Activated T-helper 17 cell treated with anti-CD3 and anti-CD28 coated beads, Interleukin-2, amount 50 U/mL, for 72 hours (primary cell): Measurements from ENCODE around the gene SAG. TPM values are rescaled to one million over a fixed set of nuclear protein-coding genes. Genes with fewer than 3 reads are reported as not detected.
"Not testable (repeated sequence)": the region's sequence is repeated elsewhere in the genome, so short reads cannot be mapped to it uniquely, and the experiment has no call there.

Experiments
- ATAC-seq: fragments of 150-1000 bp; cut with Tn5 transposase; replicated peaks from 2 replicates; pipeline ENCODE4 v1.10.0; 2021; ENCODE audit warnings: mild to moderate bottlenecking, moderate library complexity
- H3K27ac Mint-ChIP-seq: one replicate; pipeline ENCODE4 v1.8.0; 2022; ENCODE audit warnings: mixed read lengths
- H3K27me3 Mint-ChIP-seq: one replicate; pipeline ENCODE4 v1.8.0; 2022; ENCODE audit warnings: mixed read lengths
- H3K36me3 Mint-ChIP-seq: one replicate; pipeline ENCODE4 v1.8.0; 2022; ENCODE audit warnings: low read depth, mild to moderate bottlenecking, mixed read lengths
- H3K4me1 Mint-ChIP-seq: one replicate; pipeline ENCODE4 v1.8.0; 2022; ENCODE audit warnings: mixed read lengths
- H3K4me3 Mint-ChIP-seq: one replicate; pipeline ENCODE4 v1.8.0; 2022; ENCODE audit warnings: mild to moderate bottlenecking, mixed read lengths
- H3K9me3 Mint-ChIP-seq: one replicate; pipeline ENCODE4 v1.8.0; 2022; ENCODE audit warnings: mixed read lengths
- total RNA-seq, 2 donors: library from RNA; stranded (reverse); gene quantifications; one replicate each; pipeline ENCODE4 v1.2.3, GENCODE V29; 2022

SAG gene
- total RNA-seq, 2 donors from 2014 or later = 0.04 to 1.7 TPM

- Mint-ChIP-seq H3K4me1 (peaks cover 22% of the 10 kb centered on the region), H3K9me3 (peaks cover 4% of the 10 kb centered on the region), H3K4me3 (no peak overlapping the region), H3K27ac (no peak overlapping the region), H3K36me3 (no peaks in the 10 kb centered on the region), H3K27me3 (no peaks in the 10 kb centered on the region)
- no peak for ATAC-seq
These were observed 22.0 kb downstream of the SAG start for GRCh38 chr2:233329489-233330135.

GRCh38 chr2:233331536-233331935, 23.9 kb downstream of the SAG start:
- H3K27ac Mint-ChIP-seq = peak overlapping the region; percentile 95
- H3K27me3 Mint-ChIP-seq = no peaks in the 10 kb centered on the region
- H3K4me1 Mint-ChIP-seq = peaks cover 26% of the 10 kb centered on the region
- H3K36me3 Mint-ChIP-seq = no peaks in the 10 kb centered on the region
- peak; percentile 95 for ATAC-seq
- H3K4me3 Mint-ChIP-seq = peak overlapping the region; percentile 82
- H3K9me3 Mint-ChIP-seq = peaks cover 4% of the 10 kb centered on the region

- H3K27me3 Mint-ChIP-seq = no peaks in the 10 kb centered on the region
- peak overlapping the region; percentile 82 for H3K4me3 Mint-ChIP-seq
- H3K27ac Mint-ChIP-seq = peak overlapping the region; percentile 95
- H3K36me3 Mint-ChIP-seq = no peaks in the 10 kb centered on the region
- H3K9me3 Mint-ChIP-seq = peaks cover 4% of the 10 kb centered on the region
- peaks cover 26% of the 10 kb centered on the region for H3K4me1 Mint-ChIP-seq
- no peak for ATAC-seq
These were observed 24.5 kb downstream of the SAG start for GRCh38 chr2:233332125-233332524.

DNA sequence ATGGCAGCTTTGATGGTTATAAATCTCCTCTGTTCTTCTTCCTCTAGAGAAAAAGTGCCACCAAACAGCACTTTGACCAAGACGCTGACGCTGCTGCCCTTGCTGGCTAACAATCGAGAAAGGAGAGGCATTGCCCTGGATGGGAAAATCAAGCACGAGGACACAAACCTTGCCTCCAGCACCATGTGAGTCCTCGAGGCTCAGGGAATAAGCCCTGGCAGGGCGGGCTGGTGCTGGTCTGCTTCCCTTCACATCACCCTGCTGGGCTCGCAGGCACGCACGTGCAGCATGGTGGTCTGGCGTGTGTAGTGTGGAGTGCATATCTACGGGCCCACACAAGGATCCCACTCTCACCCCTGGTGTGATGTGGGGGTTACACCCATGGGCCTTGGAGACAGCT, 27.3 kb downstream of the SAG start:
- no peak for ATAC-seq
- H3K4me1 Mint-ChIP-seq = peaks cover 26% of the 10 kb centered on the region
- H3K27me3 Mint-ChIP-seq = no peaks in the 10 kb centered on the region
- H3K36me3 Mint-ChIP-seq = no peaks in the 10 kb centered on the region
- no peak overlapping the region for H3K4me3 Mint-ChIP-seq
- H3K9me3 Mint-ChIP-seq = peaks cover 4% of the 10 kb centered on the region
- H3K27ac Mint-ChIP-seq = no peak overlapping the region

DNA sequence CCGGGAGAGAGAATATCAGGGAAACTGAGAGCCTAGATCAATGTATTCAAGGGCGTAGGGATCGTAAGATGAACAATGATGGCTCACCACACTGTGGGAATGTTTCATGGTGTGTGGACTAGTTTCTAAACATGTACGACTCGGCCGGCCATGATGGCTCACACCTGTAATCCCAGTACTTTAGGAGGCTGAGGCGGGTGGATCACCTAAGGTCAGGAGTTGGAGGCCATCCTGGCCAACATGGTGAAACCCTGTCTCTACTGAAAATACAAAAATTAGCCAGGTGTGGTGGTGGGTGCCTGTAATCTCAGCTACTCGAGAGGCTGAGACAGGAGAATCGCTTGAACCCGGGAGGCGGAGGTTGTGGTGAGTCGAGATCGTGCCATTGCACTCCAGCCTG, 28.5 kb downstream of the SAG start:
- not testable (repeated sequence) for H3K9me3 Mint-ChIP-seq, ATAC-seq, H3K4me3 Mint-ChIP-seq, H3K36me3 Mint-ChIP-seq, H3K27me3 Mint-ChIP-seq
- H3K4me1 Mint-ChIP-seq = peaks cover 23% of the 10 kb centered on the region
- peak overlapping the region; percentile 28 for H3K27ac Mint-ChIP-seq

- Mint-ChIP-seq H3K27ac (no peak overlapping the region), H3K9me3 (no peaks in the 10 kb centered on the region), H3K4me1 (peaks cover 19% of the 10 kb centered on the region), H3K36me3 (no peaks in the 10 kb centered on the region), H3K27me3 (no peaks in the 10 kb centered on the region), H3K4me3 (no peak overlapping the region)
- ATAC-seq = no peak
These were observed 28.9 kb downstream of the SAG start for GRCh38 chr2:233336541-233336940.

- H3K27me3 Mint-ChIP-seq = no peaks in the 10 kb centered on the region
- peaks cover 11% of the 10 kb centered on the region for H3K4me1 Mint-ChIP-seq
- H3K9me3 Mint-ChIP-seq = no peaks in the 10 kb centered on the region
- H3K4me3 Mint-ChIP-seq = no peak overlapping the region
- no peak for ATAC-seq
- H3K36me3 Mint-ChIP-seq = no peaks in the 10 kb centered on the region
- H3K27ac Mint-ChIP-seq = no peak overlapping the region
These were observed 30.4 kb downstream of the SAG start for GRCh38 chr2:233338046-233338445.

DNA sequence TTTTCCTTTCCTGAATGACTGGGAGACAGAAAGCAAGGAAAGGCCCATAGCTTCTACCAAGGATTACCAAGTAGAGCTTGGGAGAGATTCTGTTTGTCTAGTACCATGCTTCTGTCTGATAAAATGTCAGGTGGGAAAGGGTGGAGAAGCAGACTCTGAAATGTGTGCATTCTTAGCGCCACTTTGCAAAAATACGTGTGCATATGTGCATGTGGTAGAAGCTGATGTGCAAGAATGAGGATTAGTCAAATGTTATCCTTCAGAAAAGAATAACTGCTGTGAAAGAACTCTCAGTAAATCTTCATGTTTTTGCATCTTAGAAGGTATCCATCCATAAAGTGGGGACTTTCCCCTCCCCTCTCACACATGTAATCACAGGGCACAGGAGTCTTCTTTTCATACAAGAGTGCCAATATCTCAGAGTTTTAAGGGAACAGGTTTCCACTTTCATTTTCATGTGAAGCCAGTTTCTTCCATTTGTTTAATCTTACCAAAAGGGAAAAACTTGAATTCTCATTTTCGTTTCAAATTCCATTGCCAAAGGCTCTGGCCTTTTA, 31.3 kb downstream of the SAG start:
- no peak for ATAC-seq
- Mint-ChIP-seq H3K27ac (no peak overlapping the region), H3K36me3 (no peaks in the 10 kb centered on the region), H3K27me3 (no peaks in the 10 kb centered on the region), H3K4me1 (peaks cover 6% of the 10 kb centered on the region), H3K9me3 (no peaks in the 10 kb centered on the region), H3K4me3 (no peak overlapping the region)

GRCh38 chr2:233339427-233339826, 31.8 kb downstream of the SAG start:
- ATAC-seq = no peak
- Mint-ChIP-seq H3K36me3 (no peaks in the 10 kb centered on the region), H3K4me3 (no peak overlapping the region), H3K27ac (no peak overlapping the region), H3K9me3 (no peaks in the 10 kb centered on the region), H3K4me1 (peaks cover 4% of the 10 kb centered on the region), H3K27me3 (no peaks in the 10 kb centered on the region)

- no peak overlapping the region for H3K27ac Mint-ChIP-seq
- H3K27me3 Mint-ChIP-seq = no peaks in the 10 kb centered on the region
- no peak for ATAC-seq
- H3K4me1 Mint-ChIP-seq = no peaks in the 10 kb centered on the region
- no peak overlapping the region for H3K4me3 Mint-ChIP-seq
- H3K9me3 Mint-ChIP-seq = no peaks in the 10 kb centered on the region
- no peaks in the 10 kb centered on the region for H3K36me3 Mint-ChIP-seq
These were observed 33.7 kb downstream of the SAG start for GRCh38 chr2:233341296-233341695.

GRCh38 chr2:233342301-233342700, 34.7 kb downstream of the SAG start:
- no peaks in the 10 kb centered on the region for H3K27me3 Mint-ChIP-seq
- H3K9me3 Mint-ChIP-seq = no peaks in the 10 kb centered on the region
- no peak for ATAC-seq

DNA sequence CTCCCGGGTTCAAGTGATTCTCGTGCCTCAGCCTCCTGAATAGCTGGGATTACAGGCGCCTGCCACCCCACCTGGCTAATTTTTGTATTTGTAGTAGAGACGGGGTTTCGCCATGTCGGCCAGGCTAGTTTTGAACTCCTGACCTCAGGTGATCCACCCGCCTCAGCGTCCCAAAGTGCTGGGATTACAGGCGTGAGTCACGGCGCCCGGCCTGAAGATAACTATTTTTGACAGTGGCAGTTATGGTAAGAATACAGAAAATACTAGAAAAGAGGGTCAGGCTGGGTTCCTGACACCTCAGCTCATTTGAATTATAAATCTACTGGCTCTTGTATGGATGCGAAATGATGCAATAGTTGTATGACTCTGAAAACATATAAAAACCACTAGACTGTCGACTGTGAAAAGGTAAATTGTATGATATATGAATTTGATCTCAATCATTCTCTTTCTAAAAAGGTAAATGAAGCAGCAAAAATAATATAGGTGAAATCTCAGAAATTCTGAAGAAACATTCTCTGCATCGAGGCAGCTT, 35.6 kb downstream of the SAG start:
- no peak for ATAC-seq
- no peak overlapping the region for H3K4me3 Mint-ChIP-seq
- H3K27ac Mint-ChIP-seq = no peak overlapping the region
- H3K9me3 Mint-ChIP-seq = no peaks in the 10 kb centered on the region
- no peaks in the 10 kb centered on the region for H3K27me3 Mint-ChIP-seq
- no peaks in the 10 kb centered on the region for H3K36me3 Mint-ChIP-seq
- no peaks in the 10 kb centered on the region for H3K4me1 Mint-ChIP-seq

More at GRCh38 chr2:233342301-233342700, 34.7 kb downstream of the SAG start:
- Mint-ChIP-seq H3K36me3 (no peaks in the 10 kb centered on the region), H3K27ac (no peak overlapping the region), H3K4me1 (no peaks in the 10 kb centered on the region), H3K4me3 (no peak overlapping the region)

GRCh38 chr2:233346376-233346775, 38.8 kb downstream of the SAG start:
- ATAC-seq = no peak
- Mint-ChIP-seq H3K4me3 (no peak overlapping the region), H3K27me3 (no peaks in the 10 kb centered on the region), H3K27ac (no peak overlapping the region), H3K9me3 (no peaks in the 10 kb centered on the region), H3K4me1 (peaks cover 11% of the 10 kb centered on the region), H3K36me3 (no peaks in the 10 kb centered on the region)

- no peaks in the 10 kb centered on the region for H3K27me3 Mint-ChIP-seq
- H3K4me3 Mint-ChIP-seq = no peak overlapping the region
- H3K36me3 Mint-ChIP-seq = no peaks in the 10 kb centered on the region
- H3K4me1 Mint-ChIP-seq = peaks cover 11% of the 10 kb centered on the region
- H3K9me3 Mint-ChIP-seq = no peaks in the 10 kb centered on the region
- ATAC-seq = no peak
- H3K27ac Mint-ChIP-seq = no peak overlapping the region
These were observed 39.3 kb downstream of the SAG start for GRCh38 chr2:233346930-233347329.
